Stimulated activated CD8-positive, alpha-beta memory T cell treated with anti-CD3 and anti-CD28 coated beads, Interleukin-7, amount 100 ng/mL, for 24 hours (primary cell): Measurements from ENCODE around the gene ZNF384.
"Not testable (repeated sequence)": the region's sequence is repeated elsewhere in the genome, so short reads cannot be mapped to it uniquely, and the experiment has no call there.

Experiments
- DNase-seq: peaks from one replicate; pipeline ENCODE4 v3.0.0-alpha.2; 2020; ENCODE audit warnings: low read depth

Gene ZNF384

GRCh38 chr12:6688999-6689882, at the start of gene ZNF384:
ZNF384 (minus strand) TSS chr12:6689375; CDS start chr12:6679520, 9,855 bp downstream.
- peak; percentile 90 for DNase-seq

- DNase-seq: no peak
Measured at GRCh38 chr12:6736754-6737153, 47.6 kb upstream of the ZNF384 start.

DNA sequence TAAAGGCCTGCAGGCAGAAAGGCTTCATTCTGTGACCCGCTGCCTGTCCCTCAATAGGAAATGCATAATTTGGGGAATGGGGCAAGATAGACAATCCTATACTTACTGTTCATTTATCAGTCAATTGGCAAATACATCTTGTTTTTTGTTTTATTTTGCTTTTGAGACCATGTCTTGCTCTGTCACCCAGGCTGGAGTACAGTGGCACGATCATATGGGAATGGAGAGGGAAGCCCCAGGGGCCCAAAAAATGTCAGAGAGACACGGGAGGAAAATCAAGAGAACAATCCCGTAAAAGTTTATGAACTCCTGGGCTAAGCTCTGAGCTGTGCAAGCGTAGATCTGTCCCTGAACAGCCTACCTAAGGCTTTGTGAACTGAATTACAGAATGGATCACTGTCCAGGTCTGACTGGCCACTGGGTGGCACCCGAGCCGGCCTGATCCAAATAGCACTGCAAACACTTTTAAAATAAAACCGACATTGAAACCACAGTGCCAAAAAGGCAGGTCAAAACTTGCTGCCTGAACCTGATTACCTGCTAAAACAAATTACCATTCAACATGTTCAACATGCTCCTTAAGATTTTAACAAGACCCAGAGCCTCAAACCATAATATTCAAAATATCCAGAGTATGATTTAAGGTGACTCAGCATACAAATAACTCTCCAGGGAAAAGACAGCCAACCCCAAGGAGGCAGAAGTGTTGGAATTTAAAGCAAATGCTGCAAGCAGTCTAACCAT, 46.4 kb upstream of the ZNF384 start:
- DNase-seq: no peak

- DNase-seq: no peak
Measured at GRCh38 chr12:6734506-6735387, 45.6 kb upstream of the ZNF384 start.

- no peak for DNase-seq
Measured at GRCh38 chr12:6730169-6730568, 41.0 kb upstream of the ZNF384 start.

DNA sequence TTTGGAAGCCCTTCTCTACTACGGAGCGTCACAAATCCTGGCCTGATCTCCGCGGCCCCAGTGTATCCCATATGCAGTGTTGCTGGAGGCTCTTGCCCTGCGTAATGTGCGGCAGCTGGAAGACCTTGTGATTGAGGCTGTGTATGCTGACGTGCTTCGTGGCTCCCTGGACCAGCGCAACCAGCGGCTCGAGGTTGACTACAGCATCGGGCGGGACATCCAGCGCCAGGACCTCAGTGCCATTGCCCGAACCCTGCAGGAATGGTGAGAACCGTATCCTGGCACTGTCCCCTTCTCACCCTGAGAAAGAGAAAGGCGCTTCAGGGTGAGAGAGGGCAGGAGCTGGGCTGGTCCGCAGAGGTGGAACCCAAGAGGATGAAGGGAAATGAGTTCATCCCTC, 40.0 kb upstream of the ZNF384 start:
- DNase-seq: no peak

- DNase-seq: no peak
Measured at GRCh38 chr12:6725350-6725749, 36.2 kb upstream of the ZNF384 start.

GRCh38 chr12:6724409-6724797, 35.2 kb upstream of the ZNF384 start:
- DNase-seq: no peak

- peak; percentile 91 for DNase-seq
Measured at GRCh38 chr12:6723607-6724408, 34.6 kb upstream of the ZNF384 start, which contains the start of gene COPS7A. COPS7A (plus strand) TSS chr12:6724046; CDS start chr12:6724657, 611 bp downstream.

DNA sequence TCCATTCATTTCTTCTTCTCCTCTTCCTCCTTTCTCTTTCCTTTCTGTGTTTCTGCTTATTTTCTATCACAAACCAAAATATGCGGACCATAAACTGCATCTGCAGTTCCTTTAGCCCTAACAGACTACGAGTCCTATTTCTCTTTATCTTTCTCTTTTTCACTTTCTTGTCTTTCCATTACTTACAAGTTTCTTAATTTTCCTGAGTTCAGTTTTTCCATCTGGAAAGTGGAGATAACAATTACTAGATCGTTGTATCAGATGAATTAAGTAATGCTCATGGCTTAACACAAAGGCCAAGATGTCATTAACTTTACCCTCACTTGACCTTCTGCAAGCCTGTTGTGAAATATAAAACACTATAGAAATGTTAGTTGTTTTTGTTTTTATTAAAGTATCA, 33.7 kb upstream of the ZNF384 start:
- no peak for DNase-seq

DNA sequence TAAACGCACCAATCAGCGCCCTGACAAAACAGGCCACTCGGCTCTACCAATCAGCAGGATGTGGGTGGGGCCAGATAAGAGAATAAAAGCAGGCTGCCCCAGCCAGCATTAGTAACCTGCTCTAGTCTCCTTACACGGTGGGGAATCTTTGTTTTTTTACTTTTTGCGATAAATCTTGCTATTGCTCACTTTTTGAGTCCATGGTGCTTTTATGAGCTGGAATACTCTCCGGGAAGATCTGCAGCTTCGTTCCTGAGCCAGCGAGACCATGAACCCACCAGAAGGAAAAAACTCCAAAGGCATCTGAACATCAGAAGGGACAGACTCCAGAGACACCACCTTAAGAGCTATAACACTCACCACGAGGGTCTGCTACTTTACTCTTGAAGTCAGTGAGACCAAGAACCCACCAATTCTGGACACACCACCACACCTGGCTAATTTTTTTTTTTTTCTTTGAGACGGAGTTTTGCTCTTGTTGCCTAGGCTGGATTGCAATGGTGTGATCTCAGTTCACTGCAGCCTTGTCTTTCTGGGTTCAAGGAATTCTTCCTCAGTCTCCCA, 27.8 kb upstream of the ZNF384 start:
- DNase-seq: no peak

DNA sequence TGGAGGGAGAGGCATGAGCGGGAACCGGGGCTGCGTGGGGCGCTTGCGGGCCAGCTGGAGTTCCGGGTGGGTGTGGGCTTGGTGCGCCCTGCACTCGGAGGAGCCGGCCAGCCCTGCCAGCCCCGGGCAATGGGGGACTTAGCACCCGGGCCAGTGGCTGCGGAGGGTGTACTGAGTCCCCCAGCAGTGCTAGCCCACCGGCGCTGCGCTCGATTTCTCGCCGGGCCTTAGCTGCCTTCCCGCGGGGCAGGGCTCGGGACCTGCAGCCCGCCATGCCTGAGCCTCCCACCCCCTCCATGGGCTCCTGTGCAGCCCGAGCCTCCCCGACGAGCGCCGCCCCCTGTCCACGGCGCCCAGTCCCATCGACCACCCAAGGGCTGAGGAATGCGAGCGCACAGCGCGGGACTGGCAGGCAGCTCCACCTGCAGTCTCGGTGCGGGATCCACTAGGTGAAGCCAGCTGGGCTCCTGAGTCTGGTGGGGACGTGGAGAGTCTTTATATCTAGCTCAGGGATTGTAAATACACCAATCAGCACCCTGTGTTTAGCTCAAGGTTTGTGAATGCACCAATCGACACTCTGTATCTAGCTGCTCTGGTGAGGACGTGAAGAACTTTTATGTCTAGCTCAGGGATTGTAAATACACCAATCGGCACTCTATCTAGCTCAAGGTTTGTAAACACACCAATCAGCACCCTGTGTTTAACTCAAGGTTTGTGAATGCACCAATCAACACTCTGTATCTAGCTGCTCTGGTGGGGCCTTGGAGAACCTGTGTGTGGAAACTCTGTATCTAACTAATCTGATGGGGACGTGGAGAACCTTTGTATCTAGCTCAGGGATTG, 27.1 kb upstream of the ZNF384 start:
- not testable (repeated sequence) for DNase-seq

- DNase-seq: no peak
Measured at GRCh38 chr12:6708960-6709394, 19.8 kb upstream of the ZNF384 start.

DNA sequence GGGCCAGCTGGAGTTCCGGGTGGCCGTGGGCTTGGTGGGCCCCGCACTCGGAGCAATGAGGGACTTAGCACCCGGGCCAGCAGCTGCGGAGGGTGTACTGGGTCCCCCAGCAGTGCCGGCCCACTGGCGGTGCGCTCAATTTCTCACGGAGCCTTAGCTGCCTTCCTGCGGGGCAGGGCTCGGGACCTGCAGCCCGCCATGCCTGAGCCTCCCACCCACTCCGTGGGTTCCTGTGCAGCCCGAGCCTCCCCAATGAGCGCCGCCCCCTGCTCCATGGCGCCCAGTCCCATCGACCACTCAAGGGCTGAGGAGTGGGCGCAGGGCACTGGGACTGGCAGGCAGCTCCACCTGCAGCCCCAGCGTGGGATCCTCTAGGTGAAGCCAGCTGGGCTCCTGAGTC, 19.2 kb upstream of the ZNF384 start:
- not testable (repeated sequence) for DNase-seq

GRCh38 chr12:6703631-6704030, 14.5 kb upstream of the ZNF384 start:
- DNase-seq: no peak

- no peak for DNase-seq
Measured at GRCh38 chr12:6701078-6701768, 12.0 kb upstream of the ZNF384 start.

DNA sequence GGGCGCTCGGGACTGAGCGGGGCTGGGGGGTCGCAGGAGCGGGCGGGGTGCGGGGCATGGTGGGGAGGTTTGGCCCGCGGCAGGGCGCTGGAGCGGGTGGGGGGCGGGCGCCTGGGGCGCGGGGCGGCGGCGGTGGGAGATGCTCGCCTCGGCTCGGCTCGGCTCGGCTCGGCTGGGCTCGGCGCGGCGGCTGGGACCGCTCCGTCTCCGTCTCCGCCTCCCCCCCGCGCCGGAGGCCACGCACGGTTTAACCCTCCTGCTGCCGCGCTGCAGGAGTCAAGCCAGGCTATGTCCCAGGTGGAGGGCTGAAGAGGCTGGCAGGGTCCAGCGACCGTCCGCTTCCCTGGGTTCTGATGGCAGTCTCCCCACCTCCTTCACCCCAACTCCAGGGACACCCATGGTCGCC, 11.5 kb upstream of the ZNF384 start, which contains the start of gene PIANP:
TSS of gene PIANP (minus strand) at position 170 of the 406 bp plus-strand sequence. CDS start 2,754 bp downstream, outside the sequence.
- DNase-seq: no peak

GRCh38 chr12:6699989-6700645, 10.9 kb upstream of the ZNF384 start:
- no peak for DNase-seq
